GM19193 (cell line): Measurements from ENCODE around the gene HAAO.
A peak's percentile ranks its signal among the peaks of the same experiment; 100 is the strongest.

Source experiments
- POLR2A ChIP-seq: IDR thresholded peaks from 4 replicates; pipeline ENCODE4 v1.6.1; 2011; ENCODE audit not compliant: insufficient read depth, insufficient read length; ENCODE audit errors: extremely low read depth

Gene HAAO

DNA sequence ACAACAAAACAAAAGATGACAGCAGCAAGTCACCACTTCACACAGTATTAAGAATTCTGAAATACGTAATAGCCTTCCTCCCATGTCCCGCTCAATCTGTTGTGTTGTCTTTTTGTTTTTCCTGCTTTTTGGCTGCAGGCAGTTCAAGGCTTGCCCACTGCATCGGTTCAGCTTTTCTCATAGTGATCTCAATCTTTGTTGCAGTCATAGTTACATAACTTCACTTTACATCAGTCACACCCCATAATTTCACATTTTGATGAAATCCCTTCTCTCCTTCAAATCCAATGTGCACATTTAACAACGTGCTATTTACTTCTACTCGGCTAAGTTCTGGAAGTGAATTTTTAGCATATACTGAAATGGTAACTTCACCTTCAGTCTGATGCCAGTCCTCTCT is 33.8 kb upstream of the HAAO start:
- no peak for TF ChIP-seq POLR2A

DNA sequence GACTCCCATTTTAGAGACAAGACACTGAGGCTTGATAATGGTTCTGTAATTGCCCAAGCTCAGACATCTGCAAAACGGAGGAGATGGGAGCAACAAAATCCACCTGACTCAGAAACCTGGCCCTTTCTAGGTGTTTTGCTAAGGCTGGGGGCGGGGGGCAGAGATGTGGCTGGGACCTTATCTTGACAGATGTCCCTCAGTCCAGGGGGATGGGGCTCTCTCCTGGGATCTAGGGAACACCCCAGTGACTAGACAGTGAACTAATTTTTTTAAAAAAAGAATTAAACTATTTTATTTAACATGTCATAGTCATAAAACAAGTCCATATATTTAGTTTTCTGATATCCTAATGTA is 32.0 kb upstream of the HAAO start:
- TF ChIP-seq POLR2A = no peak

GRCh38 chr2:42823744-42824453 is 31.5 kb upstream of the HAAO start:
- no peak for TF ChIP-seq POLR2A

DNA sequence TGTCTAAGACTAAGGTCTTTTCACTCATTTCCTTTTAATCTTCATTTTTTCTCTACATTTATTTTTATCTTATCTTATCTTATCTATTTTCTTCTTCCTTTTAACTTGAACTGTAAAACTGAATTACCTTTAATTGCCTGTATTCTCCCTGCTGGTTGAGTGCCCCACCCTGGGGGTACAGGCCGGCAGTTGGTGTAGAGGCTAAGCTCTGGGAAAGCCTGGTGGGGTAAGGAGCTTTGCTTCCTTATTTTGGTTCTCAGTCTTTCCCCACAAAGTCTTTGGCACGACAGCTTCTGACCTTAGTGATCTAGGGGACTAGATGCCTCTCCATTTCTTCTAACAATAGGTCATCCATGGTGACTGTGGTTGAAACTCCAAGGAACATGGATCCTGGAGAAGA is 26.8 kb upstream of the HAAO start:
- TF ChIP-seq POLR2A = no peak

- TF ChIP-seq POLR2A = no peak
Measured at GRCh38 chr2:42815726-42816125, 23.3 kb upstream of the HAAO start.

DNA sequence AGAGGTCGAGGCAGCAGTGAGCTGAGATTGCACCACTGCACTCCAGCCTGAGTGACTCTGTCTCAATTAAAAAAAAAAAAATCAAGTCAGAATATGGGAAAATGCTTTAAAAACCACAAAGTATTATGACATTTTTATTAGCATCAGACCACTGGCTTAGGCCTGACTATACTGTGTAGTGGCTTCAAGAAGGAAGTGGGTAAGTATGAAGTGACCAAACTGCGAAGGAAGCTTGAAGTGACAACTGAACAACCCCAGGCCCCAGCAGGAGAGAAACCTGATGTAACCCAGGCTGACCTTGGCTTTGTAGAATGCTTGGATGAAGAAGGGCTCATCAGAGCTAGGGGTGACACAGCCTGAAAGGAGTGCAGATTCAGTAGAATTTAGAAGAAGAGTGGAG is 21.4 kb upstream of the HAAO start:
- TF ChIP-seq POLR2A = no peak

DNA sequence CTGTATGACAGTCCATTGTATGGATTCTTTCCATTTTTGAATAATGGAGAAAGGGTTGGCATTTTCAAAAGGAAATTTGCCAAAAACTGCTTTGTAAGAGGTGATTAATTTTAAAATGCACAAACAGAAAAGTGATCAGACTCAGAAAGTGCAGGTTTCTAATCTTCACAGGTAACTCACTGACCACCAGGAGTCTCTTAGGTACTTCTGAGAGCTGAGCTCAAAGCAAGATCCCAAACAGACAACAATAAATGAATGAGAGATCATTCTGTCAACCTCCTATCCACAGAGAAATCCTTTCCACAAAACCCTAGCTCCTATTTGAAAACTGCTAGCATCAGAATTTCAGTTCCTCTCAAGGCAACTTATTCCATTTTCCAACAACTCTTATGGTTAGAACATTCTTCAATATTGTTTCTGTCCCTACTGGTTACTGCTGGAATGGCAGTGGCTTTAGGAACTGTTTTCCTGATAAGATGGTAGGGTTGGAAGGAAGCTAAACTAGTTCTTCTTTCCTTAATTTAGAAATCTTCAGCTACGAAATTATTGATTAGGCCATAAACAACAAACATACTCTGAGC is 20.6 kb upstream of the HAAO start:
- no peak for TF ChIP-seq POLR2A

DNA sequence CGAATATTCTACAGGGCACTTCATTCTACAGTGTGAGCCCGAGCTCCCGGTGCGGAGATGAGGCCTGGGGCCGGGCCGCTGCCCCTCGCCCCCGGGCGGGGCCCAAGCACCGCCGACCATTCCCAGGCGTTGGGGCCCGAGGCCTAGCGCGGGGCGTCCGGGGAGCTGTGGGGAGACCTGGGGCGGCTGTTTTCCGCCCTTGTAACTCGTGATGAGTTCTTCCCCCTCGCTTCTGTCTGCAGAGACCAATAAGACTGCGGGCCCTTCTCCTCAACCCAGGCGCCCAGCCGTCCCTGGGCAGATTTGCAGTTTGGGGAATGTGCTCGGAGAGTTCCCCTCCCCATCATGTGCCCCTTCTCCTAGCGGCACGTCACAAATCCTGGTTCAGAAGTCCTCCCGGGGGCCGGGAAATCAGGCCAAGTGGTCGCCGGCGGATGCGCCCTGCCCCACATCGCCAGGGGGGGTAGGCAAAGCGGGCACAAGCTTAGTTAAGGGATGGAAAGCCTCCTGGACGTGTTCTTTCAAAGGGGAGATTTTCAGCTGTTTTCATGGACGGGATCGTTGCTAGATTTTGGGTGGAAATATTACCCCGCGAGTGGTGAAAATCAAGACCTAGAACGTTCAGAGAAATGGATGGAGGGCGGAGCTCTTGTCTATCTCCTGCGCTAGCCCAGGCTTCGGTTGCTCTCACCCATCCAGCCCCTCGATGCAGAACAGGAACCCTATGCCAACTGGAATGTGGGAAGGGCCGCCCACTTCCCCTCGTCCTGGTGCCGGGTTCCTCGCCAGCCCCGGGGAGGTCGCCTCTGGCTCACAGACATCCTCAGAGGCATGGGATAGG is 18.8 kb upstream of the HAAO start:
- peak; percentile 54 for TF ChIP-seq POLR2A

- TF ChIP-seq POLR2A = peak; percentile 90
Measured at GRCh38 chr2:42810121-42810970, 18.0 kb upstream of the HAAO start.

GRCh38 chr2:42809819-42810120 is 17.4 kb upstream of the HAAO start:
- no peak for TF ChIP-seq POLR2A

DNA sequence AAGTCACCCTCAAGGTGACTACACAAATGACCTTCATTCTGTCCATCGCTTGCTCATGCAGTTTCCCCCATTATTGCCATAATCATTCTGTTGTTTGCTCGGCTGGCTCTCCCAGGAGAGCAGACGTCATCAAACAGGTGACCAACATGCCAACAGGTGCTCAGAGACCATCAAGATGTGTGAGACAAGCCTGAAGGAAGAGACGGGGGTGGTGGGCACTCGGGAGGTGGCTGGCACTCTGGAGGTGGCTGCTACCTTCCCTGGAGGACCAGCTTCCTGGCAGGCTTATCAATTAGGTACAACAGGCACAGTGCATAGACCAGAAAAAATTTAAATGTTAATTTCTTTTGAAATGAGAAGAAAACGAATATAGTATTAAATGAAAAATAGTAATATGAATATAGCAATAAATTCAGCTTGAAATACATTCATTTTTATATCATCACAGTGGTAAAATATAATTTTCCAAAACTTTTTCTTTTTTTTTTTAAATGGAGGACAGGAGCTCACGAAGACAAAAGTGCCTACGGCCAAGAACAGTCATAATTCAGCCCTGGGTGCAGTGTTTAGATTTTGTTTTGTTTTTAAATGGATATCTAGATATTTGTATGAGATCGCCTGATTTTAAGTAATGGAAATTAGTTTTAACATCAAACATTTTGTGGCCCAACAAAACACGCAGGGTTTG is 16.9 kb upstream of the HAAO start:
- no peak for TF ChIP-seq POLR2A

- TF ChIP-seq POLR2A = no peak
Measured at GRCh38 chr2:42808301-42808700, 15.9 kb upstream of the HAAO start.

- TF ChIP-seq POLR2A = no peak
Measured at GRCh38 chr2:42806786-42807185, 14.4 kb upstream of the HAAO start.

- no peak for TF ChIP-seq POLR2A
Measured at GRCh38 chr2:42804891-42805290, 12.5 kb upstream of the HAAO start.

GRCh38 chr2:42804338-42804737 is 12.0 kb upstream of the HAAO start:
- TF ChIP-seq POLR2A = no peak

DNA sequence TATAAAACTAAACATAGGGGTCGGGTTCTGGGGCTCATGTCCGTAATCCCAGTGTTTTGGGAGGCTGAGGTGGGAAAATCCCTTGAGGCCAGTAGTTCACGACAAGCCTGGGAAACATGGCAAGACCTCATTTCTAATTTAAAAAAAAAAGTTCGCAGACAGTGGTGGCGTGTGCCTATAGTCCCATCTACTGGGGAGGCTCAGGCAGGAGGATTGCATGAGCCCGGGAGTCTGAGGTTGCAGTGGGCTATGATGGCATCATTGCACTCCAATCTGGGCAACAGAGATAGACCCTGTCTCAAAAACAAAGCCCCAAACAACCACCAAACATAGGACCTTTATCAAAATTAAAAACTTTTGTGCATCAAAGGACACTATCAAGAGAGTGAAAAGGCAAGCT is 9.8 kb upstream of the HAAO start:
- no peak for TF ChIP-seq POLR2A

- TF ChIP-seq POLR2A = no peak
Measured at GRCh38 chr2:42801381-42801780, 9.0 kb upstream of the HAAO start.
